Measurements from ENCODE around the gene CHMP6.

- TF ChIP-seq CTCF (IDR thresholded peaks at IDR 0.05) = no peak
- TF ChIP-seq POLR2A (IDR thresholded peaks at IDR 0.05) = no peak
Observed at GRCh38 chr17:80968602-80969029, 23.0 kb upstream of the CHMP6 start.
